Fibroblast of the aortic adventitia (primary cell): ENCODE data around the gene AUTS2. TPM values are rescaled to one million over a fixed set of nuclear protein-coding genes. Genes with fewer than 3 reads are reported as not detected.

ENCODE experiments used
- DNase-seq: peaks from one replicate; pipeline ENCODE4 v3.0.0-alpha.2; 2010; ENCODE audit warnings: low read depth
- H3K4me3 ChIP-seq: 2 replicates; pipeline ENCODE4 v1.5.1; 2011; ENCODE audit warnings: low read depth, mild to moderate bottlenecking, control low read depth, low read length, moderate library complexity
- total RNA-seq: library from RNA; depleted of rRNA; stranded (reverse); fragments of >200 nt; gene quantifications from 2 replicates; pipeline ENCODE4 v1.2.3, GENCODE V29; 2012; ENCODE audit warnings: low replicate concordance
- TF ChIP-seq, protein P1 (sequence below): IDR thresholded peaks from 2 replicates; pipeline ENCODE4 v1.5.1; 2011; ENCODE audit warnings: mild to moderate bottlenecking, low read length, control low read depth, inconsistent platforms; ENCODE audit not compliant: insufficient read depth

The AUTS2 gene
- total RNA-seq, 1 donor: 10.7 TPM

DNA sequence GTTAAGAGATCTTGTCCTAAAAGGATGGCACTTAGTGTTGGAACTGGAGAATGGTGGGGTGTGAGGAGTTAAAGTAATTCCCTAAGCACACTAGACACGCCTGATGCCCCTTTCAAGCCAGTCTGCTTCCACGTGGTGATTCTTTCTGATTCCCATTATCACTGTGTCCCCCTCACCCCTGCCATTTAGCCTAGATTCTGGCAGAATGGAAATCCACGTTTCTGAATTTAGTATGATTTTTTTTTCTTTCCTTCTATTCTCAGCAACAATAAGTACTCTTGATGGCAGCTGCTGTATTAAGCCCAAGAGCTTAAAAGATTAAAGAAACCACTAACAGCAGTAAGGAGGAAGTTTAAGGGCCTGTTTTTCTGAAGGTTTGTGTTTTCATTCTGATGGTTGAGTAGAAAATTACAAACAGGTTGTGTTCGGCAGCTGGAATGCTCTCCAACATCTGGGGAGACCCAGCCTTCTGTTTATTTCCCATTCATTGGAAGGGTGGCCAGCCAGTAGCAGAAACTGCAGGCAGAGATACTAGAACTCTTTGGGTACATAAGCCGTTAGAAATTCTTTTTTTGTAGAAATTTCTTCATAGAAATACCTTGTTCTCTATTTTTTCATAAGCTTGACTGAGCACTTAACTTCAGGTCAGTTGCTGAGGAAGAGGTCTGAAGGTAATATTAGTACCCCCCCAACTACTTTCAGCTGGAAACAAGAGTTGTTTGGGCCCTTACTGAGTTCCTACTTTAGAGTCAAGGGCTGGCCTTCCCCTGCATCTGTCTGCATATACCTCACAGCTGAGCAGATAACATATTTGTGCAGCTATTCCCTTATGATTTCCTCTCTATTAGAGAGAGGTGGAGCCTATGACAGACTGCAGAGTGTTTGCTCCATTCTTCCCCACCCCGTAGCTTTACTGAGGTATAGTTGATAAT lies 355.1 kb downstream of the AUTS2 start:
- no peak for DNase-seq
- no peak overlapping the region for H3K4me3 ChIP-seq
- TF ChIP-seq, protein P1, sequence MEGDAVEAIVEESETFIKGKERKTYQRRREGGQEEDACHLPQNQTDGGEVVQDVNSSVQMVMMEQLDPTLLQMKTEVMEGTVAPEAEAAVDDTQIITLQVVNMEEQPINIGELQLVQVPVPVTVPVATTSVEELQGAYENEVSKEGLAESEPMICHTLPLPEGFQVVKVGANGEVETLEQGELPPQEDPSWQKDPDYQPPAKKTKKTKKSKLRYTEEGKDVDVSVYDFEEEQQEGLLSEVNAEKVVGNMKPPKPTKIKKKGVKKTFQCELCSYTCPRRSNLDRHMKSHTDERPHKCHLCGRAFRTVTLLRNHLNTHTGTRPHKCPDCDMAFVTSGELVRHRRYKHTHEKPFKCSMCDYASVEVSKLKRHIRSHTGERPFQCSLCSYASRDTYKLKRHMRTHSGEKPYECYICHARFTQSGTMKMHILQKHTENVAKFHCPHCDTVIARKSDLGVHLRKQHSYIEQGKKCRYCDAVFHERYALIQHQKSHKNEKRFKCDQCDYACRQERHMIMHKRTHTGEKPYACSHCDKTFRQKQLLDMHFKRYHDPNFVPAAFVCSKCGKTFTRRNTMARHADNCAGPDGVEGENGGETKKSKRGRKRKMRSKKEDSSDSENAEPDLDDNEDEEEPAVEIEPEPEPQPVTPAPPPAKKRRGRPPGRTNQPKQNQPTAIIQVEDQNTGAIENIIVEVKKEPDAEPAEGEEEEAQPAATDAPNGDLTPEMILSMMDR: no peak

DNA sequence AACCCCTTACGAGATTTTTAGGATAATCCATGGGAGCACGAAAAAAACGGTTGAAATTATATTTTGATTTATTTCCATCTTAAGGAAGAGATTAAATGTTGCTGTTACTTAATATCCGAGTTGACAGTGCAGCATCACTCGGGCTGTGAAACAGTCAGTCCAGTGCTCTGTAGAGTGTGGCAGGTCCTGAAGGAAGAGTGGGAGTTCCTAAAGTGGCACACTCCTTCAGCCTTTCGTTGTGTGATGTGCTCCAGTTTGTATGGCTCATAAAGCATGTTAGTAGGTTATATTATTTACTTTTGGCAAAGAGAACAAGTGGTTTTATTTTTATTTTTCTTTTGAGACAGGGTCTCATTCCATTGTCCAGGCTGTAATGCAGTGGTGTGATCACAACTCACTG lies 358.3 kb downstream of the AUTS2 start:
- TF ChIP-seq, protein P1: no peak
- no peak overlapping the region for H3K4me3 ChIP-seq
- no peak for DNase-seq

DNA sequence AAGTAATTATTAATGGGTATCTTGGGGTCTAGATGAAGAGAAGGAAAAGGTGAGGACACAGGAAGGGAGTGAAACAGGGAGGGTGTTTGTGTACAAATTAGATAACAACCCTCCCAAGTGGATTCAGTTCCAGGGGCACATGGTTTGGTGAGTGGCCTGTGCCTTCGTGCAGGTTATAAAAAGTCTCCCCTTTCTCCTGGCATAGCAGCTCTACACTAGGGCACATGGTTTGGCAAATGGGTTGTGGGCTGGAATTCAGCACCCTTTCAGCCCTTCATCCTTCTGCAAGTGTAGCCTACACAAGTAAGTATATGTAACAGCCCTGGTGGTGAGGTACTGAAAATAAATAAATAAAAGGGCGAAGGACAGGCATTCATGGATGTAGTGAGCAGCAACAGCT lies 359.4 kb downstream of the AUTS2 start:
- no peak for DNase-seq
- no peak overlapping the region for H3K4me3 ChIP-seq
- TF ChIP-seq, protein P1: no peak

DNA sequence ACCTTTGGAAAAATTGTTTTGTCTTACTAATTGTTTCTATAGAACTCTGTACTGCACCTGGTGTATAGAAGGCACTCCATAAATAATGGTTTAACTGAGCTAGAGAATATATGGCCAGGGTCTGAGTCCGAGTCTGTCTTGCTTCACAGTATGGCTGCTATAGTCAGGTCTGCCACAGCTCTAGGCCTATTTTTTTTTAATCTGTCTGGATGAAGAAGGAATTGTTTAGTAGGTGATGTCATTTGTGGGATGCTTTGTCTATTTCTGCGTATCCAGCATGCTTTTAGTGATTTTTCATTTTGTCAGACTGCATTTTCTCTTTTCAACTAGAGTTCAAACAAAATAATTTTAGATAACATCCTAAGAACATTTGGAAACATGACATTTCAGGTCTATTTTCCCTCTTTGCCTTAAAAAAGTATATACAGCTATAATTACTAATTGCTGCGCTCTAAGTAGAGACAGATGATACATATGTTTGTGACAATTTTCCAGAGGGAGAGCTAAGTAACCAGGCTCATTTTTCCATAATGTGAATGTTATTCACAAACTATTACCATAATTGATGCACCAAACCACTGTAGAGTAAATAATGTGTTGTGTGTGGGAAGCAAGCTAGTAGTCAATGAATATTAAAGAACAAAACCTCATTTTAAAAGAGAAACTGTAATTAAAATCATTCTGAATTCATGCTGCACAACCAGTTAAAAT lies 361.7 kb downstream of the AUTS2 start:
- H3K4me3 ChIP-seq: no peak overlapping the region
- TF ChIP-seq, protein P1: no peak
- no peak for DNase-seq

DNA sequence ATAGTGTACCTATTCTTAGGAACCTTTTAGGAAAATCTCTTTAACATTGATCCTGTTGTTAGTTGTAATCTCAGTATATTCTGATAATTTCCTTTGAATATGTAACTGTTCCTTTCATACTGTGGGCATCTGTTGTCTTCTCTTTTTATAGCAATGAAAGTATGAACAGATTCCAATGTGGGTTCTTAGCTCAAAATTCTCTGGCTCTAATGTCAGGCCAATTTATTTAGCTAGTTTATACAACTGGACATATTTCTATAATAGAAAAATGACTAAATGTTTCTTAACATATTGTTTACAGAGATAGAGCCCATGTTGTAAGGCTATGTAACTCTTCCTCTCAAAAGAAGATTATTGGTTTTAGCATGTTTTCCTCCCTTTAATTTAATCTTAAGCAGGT lies 363.2 kb downstream of the AUTS2 start:
- TF ChIP-seq, protein P1: no peak
- H3K4me3 ChIP-seq: no peak overlapping the region
- no peak for DNase-seq

DNA sequence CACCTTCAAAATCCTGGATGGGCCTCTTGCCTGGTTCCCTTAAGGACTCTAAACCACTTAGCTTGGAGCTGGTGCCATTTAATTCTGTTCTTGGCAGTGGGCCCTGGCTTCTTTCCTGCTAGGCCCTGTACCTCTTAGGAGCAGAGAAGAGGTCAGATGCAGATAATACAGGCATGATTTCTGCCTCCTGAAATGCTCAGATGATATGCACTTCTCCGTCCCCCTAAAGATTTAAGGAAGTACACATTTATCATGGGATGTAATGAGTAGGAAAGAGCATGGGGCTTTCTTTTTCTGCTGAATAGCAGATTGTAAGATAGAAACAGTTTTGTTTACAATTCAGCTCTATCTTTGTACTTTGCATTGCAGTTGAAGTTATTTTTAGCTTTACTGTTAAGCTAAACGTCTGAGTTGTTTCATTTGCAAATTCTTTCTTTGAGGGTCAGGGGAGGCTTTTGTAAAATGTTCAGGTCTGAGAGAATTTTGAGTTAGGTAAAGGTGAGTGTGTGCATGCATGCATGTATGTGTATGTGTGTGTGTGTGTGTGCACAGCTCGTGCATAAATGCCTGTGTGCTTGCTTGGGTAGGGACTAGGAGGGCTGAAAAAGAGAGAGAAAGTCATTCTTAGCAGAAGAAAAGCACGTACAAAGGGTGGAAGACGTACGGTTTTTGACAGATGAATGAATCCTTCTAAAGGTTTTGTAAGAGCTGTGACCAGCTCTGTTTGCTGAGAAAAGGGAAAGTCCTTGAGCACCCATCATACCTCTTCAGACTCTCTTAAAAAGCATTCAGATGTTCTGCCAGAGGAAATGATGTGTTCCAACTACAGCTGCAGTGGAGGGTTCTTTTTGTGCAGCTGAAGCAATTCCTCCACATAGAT lies 364.2 kb downstream of the AUTS2 start:
- H3K4me3 ChIP-seq: no peak overlapping the region
- peak; percentile 10 for DNase-seq
- TF ChIP-seq, protein P1: no peak
